HL-60 (cell line): ENCODE data around the gene RNH1.

ENCODE experiments used
- DNase-seq, 2 experiments: peaks; one replicate each; pipeline ENCODE4 v3.0.0-alpha.2; 2010 to 2020; ENCODE audit warnings: low read depth in 1 of 2, low spot score in 1 of 2
- H3K27ac ChIP-seq: fragments of 250-450 bp; sonication (Bioruptor Pico); replicated peaks from 2 replicates; pipeline ENCODE4 v1.5.1; 2020; ENCODE audit warnings: mild to moderate bottlenecking, moderate library complexity
- H3K27me3 ChIP-seq: fragments of 250-450 bp; sonication (Bioruptor Pico); 2 replicates; pipeline ENCODE4 v1.5.1; 2021; ENCODE audit warnings: mild to moderate bottlenecking, moderate library complexity; ENCODE audit not compliant: insufficient read depth, poor library complexity, severe bottlenecking
- H3K4me3 ChIP-seq: replicated peaks from 2 replicates; pipeline ENCODE4 v1.5.1; 2011; ENCODE audit warnings: mild to moderate bottlenecking, control low read depth, low read length; ENCODE audit not compliant: insufficient read depth
- CTCF ChIP-seq: IDR thresholded peaks from one replicate; pipeline ENCODE4 v1.5.1; 2011; ENCODE audit warnings: low read length, control low read depth, inconsistent platforms; ENCODE audit not compliant: insufficient read depth
- GABPA ChIP-seq: IDR thresholded peaks from 2 replicates; pipeline ENCODE4 v1.6.1; 2012; ENCODE audit warnings: low read depth
- POLR2AphosphoS5 ChIP-seq: IDR thresholded peaks from 2 replicates; pipeline ENCODE4 v1.6.1; 2012; ENCODE audit warnings: low read depth
- REST ChIP-seq: IDR thresholded peaks from 2 replicates; pipeline ENCODE4 v1.6.1; 2012; ENCODE audit warnings: low read depth; ENCODE audit not compliant: insufficient replicate concordance
- SPI1 ChIP-seq: IDR thresholded peaks from 2 replicates; pipeline ENCODE4 v1.6.1; 2012; ENCODE audit warnings: low read depth, mild to moderate bottlenecking, borderline replicate concordance

Gene RNH1

GRCh38 chr11:531919-532526, 25.0 kb upstream of the RNH1 start:
- DNase-seq: no peak
- Histone ChIP-seq H3K4me3 (no peak overlapping the region), H3K27me3 (no peaks in the 10 kb centered on the region), H3K27ac (no peak overlapping the region)
- TF ChIP-seq POLR2AphosphoS5 (no peak), GABPA (no peak), REST (no peak), SPI1 (no peak), CTCF (no peak)

GRCh38 chr11:530960-531831, 24.2 kb upstream of the RNH1 start:
- H3K4me3 ChIP-seq: no peak overlapping the region
- DNase-seq: no peak
- H3K27me3 ChIP-seq: no peaks in the 10 kb centered on the region
- H3K27ac ChIP-seq: no peak overlapping the region
- no peak for TF ChIP-seq POLR2AphosphoS5
- no peak for TF ChIP-seq GABPA
- TF ChIP-seq SPI1: no peak
- TF ChIP-seq REST: no peak
- no peak for TF ChIP-seq CTCF

GRCh38 chr11:529728-530411, 22.8 kb upstream of the RNH1 start:
- DNase-seq: no peak
- H3K27ac ChIP-seq: no peak overlapping the region
- TF ChIP-seq GABPA (no peak), POLR2AphosphoS5 (no peak), SPI1 (no peak)
- no peak overlapping the region for H3K4me3 ChIP-seq
- H3K27me3 ChIP-seq: no peaks in the 10 kb centered on the region
